ENCODE results near the gene RBPJL.
A peak's percentile ranks its signal among the peaks of the same experiment; 100 is the strongest.

The RBPJL gene

GRCh38 chr20:45306431-45306982 lies at the start of gene RBPJL:
Gene RBPJL (plus strand): TSS chr20:45306840. CDS start chr20:45306923, 83 bp downstream.
- no peak for DNase-seq (ENCODE audit: low read depth)

GRCh38 chr20:45257161-45257560 lies 49.5 kb upstream of the RBPJL start:
- H3K4me3 ChIP-seq (ENCODE audit: control insufficient read depth, low read depth, low read length): no peak overlapping the region
- no peak for TF ChIP-seq CTCF (conservative IDR thresholded peaks at IDR 0.05; ENCODE audit: control insufficient read depth, insufficient read depth, low read depth, low read length)
- no peak for DNase-seq (ENCODE audit: low read depth)

More at GRCh38 chr20:45306431-45306982, at the start of gene RBPJL:
- H3K4me3 ChIP-seq (ENCODE audit: control insufficient read depth, low read depth, low read length): no peak within 1 kb of the TSS
- peak; percentile 55 for TF ChIP-seq CTCF (conservative IDR thresholded peaks at IDR 0.05; ENCODE audit: control insufficient read depth, insufficient read depth, low read depth, low read length)

- H3K4me3 ChIP-seq (ENCODE audit: control insufficient read depth, low read depth, low read length): no peak overlapping the region
- no peak for TF ChIP-seq CTCF (conservative IDR thresholded peaks at IDR 0.05; ENCODE audit: control insufficient read depth, insufficient read depth, low read depth, low read length)
- DNase-seq (ENCODE audit: low read depth): no peak
Measured at GRCh38 chr20:45257711-45258110, 48.9 kb upstream of the RBPJL start.

GRCh38 chr20:45258259-45258658 lies 48.4 kb upstream of the RBPJL start:
- TF ChIP-seq CTCF (conservative IDR thresholded peaks at IDR 0.05; ENCODE audit: control insufficient read depth, insufficient read depth, low read depth, low read length): no peak
- no peak for DNase-seq (ENCODE audit: low read depth)
- no peak overlapping the region for H3K4me3 ChIP-seq (ENCODE audit: control insufficient read depth, low read depth, low read length)

GRCh38 chr20:45258664-45259063 lies 48.0 kb upstream of the RBPJL start:
- TF ChIP-seq CTCF (conservative IDR thresholded peaks at IDR 0.05; ENCODE audit: control insufficient read depth, insufficient read depth, low read depth, low read length): no peak
- H3K4me3 ChIP-seq (ENCODE audit: control insufficient read depth, low read depth, low read length): no peak overlapping the region
- no peak for DNase-seq (ENCODE audit: low read depth)

- no peak for DNase-seq (ENCODE audit: low read depth)
- H3K4me3 ChIP-seq (ENCODE audit: control insufficient read depth, low read depth, low read length): no peak overlapping the region
- no peak for TF ChIP-seq CTCF (conservative IDR thresholded peaks at IDR 0.05; ENCODE audit: control insufficient read depth, insufficient read depth, low read depth, low read length)
Measured at GRCh38 chr20:45263556-45264266, 42.9 kb upstream of the RBPJL start.
